C4-2B (cell line): ENCODE data around the gene COL13A1.

Experiments
- ZFX ChIP-seq: fragments of 450-650 bp; IDR thresholded peaks from 2 replicates; pipeline ENCODE4 v1.6.1; 2017
- TF ChIP-seq, protein P1 (sequence below): fragments of 450-650 bp; conservative IDR thresholded peaks from 2 replicates; pipeline ENCODE4 v1.5.1; 2017; ENCODE audit warnings: mild to moderate bottlenecking

DNA sequence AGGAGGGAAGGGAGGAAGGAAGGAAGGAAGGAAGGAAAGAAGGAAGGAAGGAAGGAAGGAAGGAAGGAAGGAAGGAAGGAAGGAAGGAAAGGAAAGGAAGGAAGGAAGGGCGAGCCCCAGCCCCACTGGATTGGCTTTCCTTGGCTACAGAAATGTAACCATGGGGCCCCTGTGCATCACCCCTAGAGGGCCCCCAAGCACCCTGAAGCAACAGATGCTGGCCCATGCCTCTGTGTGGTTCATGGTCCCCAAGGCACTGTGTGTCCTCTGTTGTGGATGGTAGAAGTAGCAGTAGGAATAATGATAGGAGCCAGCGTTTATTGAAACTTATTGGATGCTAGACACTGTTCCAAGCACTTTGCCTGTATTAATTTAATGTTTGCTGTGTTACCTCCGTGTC is 134.4 kb downstream of the COL13A1 start:
- TF ChIP-seq, protein P1, sequence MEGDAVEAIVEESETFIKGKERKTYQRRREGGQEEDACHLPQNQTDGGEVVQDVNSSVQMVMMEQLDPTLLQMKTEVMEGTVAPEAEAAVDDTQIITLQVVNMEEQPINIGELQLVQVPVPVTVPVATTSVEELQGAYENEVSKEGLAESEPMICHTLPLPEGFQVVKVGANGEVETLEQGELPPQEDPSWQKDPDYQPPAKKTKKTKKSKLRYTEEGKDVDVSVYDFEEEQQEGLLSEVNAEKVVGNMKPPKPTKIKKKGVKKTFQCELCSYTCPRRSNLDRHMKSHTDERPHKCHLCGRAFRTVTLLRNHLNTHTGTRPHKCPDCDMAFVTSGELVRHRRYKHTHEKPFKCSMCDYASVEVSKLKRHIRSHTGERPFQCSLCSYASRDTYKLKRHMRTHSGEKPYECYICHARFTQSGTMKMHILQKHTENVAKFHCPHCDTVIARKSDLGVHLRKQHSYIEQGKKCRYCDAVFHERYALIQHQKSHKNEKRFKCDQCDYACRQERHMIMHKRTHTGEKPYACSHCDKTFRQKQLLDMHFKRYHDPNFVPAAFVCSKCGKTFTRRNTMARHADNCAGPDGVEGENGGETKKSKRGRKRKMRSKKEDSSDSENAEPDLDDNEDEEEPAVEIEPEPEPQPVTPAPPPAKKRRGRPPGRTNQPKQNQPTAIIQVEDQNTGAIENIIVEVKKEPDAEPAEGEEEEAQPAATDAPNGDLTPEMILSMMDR, result no peak
- TF ChIP-seq ZFX, result no peak
